Loucy (cell line): ENCODE data around the gene SPTY2D1.

Experiments
- CTCF ChIP-seq: fragments of 200-600 bp; sonication (generic); conservative IDR thresholded peaks from 2 replicates; pipeline ENCODE4 v1.5.1; 2014; ENCODE audit warnings: mild to moderate bottlenecking, antibody characterized with exemption, low read length
- EZH2phosphoT487 ChIP-seq: fragments of 200-600 bp; IDR thresholded peaks from 2 replicates; pipeline ENCODE4 v1.6.1; 2018; ENCODE audit warnings: antibody characterized with exemption, mild to moderate bottlenecking, moderate library complexity, borderline replicate concordance

GRCh38 chr11:18581825-18582224, 52.3 kb downstream of the SPTY2D1 start:
- TF ChIP-seq CTCF (no peak), EZH2phosphoT487 (no peak)
